Suprapubic skin (tissue), 4 donors: Measurements from ENCODE around the gene SYNRG. TPM values are rescaled to one million over a fixed set of nuclear protein-coding genes. Genes with fewer than 3 reads are reported as not detected.
A peak's percentile ranks its signal among the peaks of the same experiment; 100 is the strongest.

Source experiments
- DNase-seq, 2 donors: peaks; one replicate each; pipeline ENCODE4 v3.0.0-alpha.2; 2019; ENCODE audit warnings: low spot score in 2 of 2
- H3K27ac ChIP-seq: fragments of 200-600 bp; sonication (generic); one replicate; pipeline ENCODE4 v1.5.1; 2019
- H3K27me3 ChIP-seq: fragments of 200-600 bp; sonication (generic); one replicate; pipeline ENCODE4 v1.5.1; 2019
- H3K36me3 ChIP-seq: fragments of 200-600 bp; sonication (generic); one replicate; pipeline ENCODE4 v1.5.1; 2019
- H3K4me1 ChIP-seq: fragments of 200-600 bp; sonication (generic); one replicate; pipeline ENCODE4 v1.5.1; 2019
- H3K4me3 ChIP-seq: fragments of 200-600 bp; sonication (generic); one replicate; pipeline ENCODE4 v1.5.1; 2019; ENCODE audit warnings: mild to moderate bottlenecking
- H3K9me3 ChIP-seq: fragments of 200-600 bp; sonication (generic); one replicate; pipeline ENCODE4 v1.5.1; 2019
- EP300 ChIP-seq: sonication (generic); formaldehyde crosslinking; IDR thresholded peaks from one replicate; pipeline ENCODE4 v1.6.1; 2017; ENCODE audit warnings: antibody characterized with exemption
- POLR2A ChIP-seq, 2 donors: fragments of 450-650 bp; IDR thresholded peaks; one replicate each; pipeline ENCODE4 v1.6.1; 2017; ENCODE audit warnings: antibody characterized with exemption in 2 of 2, mild to moderate bottlenecking in 2 of 2, moderate library complexity in 2 of 2
- POLR2AphosphoS5 ChIP-seq, 3 donors: sonication (generic); formaldehyde crosslinking; IDR thresholded peaks; one replicate each; pipeline ENCODE4 v1.6.1; 2017; ENCODE audit warnings: antibody characterized with exemption in 3 of 3
- WGBS: methylation state at CpG from one replicate; pipeline ENCODE4 v1.1.5; 2018; 5-methylcytosine and 5-hydroxymethylcytosine counted together
- total RNA-seq, 4 donors: library from RNA; depleted of rRNA; stranded (reverse); fragments of >200 nt; gene quantifications; one replicate each; pipeline ENCODE4 v1.1.0, GENCODE V29; 2016
- TF ChIP-seq, protein P1 (sequence below), 2 donors: fragments of 200-600 bp in 1 of 2; fragments of 450-650 bp in 1 of 2; sonication (generic) in 1 of 2; IDR thresholded peaks; one replicate each; pipeline ENCODE4 v1.5.1; 2016 to 2019; ENCODE audit warnings: antibody characterized with exemption in 2 of 2, mild to moderate bottlenecking in 1 of 2, moderate library complexity in 1 of 2

Gene SYNRG, protein sequence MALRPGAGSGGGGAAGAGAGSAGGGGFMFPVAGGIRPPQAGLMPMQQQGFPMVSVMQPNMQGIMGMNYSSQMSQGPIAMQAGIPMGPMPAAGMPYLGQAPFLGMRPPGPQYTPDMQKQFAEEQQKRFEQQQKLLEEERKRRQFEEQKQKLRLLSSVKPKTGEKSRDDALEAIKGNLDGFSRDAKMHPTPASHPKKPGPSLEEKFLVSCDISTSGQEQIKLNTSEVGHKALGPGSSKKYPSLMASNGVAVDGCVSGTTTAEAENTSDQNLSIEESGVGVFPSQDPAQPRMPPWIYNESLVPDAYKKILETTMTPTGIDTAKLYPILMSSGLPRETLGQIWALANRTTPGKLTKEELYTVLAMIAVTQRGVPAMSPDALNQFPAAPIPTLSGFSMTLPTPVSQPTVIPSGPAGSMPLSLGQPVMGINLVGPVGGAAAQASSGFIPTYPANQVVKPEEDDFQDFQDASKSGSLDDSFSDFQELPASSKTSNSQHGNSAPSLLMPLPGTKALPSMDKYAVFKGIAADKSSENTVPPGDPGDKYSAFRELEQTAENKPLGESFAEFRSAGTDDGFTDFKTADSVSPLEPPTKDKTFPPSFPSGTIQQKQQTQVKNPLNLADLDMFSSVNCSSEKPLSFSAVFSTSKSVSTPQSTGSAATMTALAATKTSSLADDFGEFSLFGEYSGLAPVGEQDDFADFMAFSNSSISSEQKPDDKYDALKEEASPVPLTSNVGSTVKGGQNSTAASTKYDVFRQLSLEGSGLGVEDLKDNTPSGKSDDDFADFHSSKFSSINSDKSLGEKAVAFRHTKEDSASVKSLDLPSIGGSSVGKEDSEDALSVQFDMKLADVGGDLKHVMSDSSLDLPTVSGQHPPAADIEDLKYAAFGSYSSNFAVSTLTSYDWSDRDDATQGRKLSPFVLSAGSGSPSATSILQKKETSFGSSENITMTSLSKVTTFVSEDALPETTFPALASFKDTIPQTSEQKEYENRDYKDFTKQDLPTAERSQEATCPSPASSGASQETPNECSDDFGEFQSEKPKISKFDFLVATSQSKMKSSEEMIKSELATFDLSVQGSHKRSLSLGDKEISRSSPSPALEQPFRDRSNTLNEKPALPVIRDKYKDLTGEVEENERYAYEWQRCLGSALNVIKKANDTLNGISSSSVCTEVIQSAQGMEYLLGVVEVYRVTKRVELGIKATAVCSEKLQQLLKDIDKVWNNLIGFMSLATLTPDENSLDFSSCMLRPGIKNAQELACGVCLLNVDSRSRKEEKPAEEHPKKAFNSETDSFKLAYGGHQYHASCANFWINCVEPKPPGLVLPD (N-terminal part only)
- total RNA-seq: 10 to 100 TPM; 21.2 to 48.5 (median 25.5) TPM

DNA sequence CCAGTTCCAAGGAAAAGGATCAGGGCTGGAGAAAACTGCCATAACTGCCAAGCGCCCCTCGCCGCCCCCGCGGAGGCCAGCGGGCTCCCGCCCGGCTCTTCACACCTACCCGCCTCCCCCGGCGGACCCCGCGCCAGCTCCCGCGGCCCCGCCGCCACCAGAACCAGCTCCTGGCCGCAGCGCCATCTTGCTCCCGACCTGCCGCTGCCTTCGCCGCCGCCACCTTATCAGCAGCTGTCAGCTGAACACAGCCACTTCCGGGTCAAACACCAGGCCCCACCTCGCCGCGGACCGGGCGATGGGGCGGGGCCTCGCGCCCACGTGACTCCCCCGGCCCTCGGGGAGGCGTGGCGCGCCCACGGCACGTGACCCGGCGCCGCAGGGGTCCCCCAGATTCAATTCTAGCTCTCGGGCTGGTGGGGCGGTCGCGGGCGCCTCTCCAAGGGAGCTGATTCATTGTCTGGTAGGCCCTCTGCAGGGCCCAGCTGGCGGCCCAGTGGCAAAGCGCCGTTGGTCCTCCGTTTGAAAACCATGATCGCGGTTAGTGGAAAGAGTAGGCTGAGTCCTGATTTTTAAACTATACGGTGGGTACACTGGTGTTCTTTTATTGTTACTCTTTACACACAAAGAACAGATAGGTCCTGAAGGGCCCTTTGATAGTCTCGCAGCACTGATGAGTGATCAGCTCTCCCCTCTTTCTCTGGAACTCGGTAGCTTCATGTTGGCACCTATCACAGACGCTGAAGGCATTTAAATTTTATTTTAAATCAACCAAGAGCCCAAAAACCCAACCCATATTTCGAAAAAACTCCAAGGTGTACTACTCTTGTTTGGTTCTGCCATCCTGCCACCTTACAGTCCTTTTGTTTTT is at the start of gene SYNRG:
Gene SYNRG, minus strand, starts transcription at position 249 of the 871 bp plus-strand sequence. Its CDS starts 63 bp downstream, at position 186.
- H3K4me1 ChIP-seq: peaks cover 40% of the 10 kb centered on the region
- WGBS: 4% methylated on average over 16 of the region's 60 CpGs

DNA sequence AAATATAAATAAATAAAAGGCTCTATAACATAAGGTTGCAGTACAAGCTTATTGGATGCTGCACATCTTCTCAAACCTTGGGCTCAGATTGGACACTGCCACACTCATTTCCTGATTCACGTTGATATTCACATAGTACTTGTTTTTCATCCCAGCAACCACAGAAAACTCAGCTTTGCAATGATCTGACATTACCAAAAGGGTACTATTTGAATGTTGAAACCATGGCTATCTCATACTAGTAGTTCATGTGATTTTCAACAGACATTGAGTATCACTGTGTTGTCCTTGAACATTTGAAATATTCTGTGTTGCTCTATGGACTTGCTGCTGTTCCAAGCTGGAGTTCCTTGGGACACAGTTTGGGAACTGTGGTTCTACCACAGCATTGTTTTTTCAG is 48.0 kb upstream of the SYNRG start:
- H3K4me1 ChIP-seq: no peaks in the 10 kb centered on the region
- DNase-seq: no peak
- no peak overlapping the region for H3K27ac ChIP-seq
- no peak overlapping the region for H3K4me3 ChIP-seq
- peaks cover 1% of the 10 kb centered on the region for H3K27me3 ChIP-seq
- TF ChIP-seq, protein P1, sequence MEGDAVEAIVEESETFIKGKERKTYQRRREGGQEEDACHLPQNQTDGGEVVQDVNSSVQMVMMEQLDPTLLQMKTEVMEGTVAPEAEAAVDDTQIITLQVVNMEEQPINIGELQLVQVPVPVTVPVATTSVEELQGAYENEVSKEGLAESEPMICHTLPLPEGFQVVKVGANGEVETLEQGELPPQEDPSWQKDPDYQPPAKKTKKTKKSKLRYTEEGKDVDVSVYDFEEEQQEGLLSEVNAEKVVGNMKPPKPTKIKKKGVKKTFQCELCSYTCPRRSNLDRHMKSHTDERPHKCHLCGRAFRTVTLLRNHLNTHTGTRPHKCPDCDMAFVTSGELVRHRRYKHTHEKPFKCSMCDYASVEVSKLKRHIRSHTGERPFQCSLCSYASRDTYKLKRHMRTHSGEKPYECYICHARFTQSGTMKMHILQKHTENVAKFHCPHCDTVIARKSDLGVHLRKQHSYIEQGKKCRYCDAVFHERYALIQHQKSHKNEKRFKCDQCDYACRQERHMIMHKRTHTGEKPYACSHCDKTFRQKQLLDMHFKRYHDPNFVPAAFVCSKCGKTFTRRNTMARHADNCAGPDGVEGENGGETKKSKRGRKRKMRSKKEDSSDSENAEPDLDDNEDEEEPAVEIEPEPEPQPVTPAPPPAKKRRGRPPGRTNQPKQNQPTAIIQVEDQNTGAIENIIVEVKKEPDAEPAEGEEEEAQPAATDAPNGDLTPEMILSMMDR (IDR thresholded peaks at IDR 0.05): no peak
- TF ChIP-seq EP300 (no peak), POLR2A (IDR thresholded peaks at IDR 0.05) (no peak), POLR2AphosphoS5 (IDR thresholded peaks at IDR 0.05) (no peak)
- no peaks in the 10 kb centered on the region for H3K9me3 ChIP-seq
- WGBS: 67% methylated on average over 1 of the region's 1 CpG
- H3K36me3 ChIP-seq: no peaks in the 10 kb centered on the region

More for the DNA sequence above, at the start of gene SYNRG:
- H3K9me3 ChIP-seq: no peaks in the 10 kb centered on the region
- peak within 1 kb of the TSS; percentile 96 for H3K4me3 ChIP-seq
- H3K27me3 ChIP-seq: no peaks in the 10 kb centered on the region
- peak within 1 kb of the TSS; percentile 94 for H3K27ac ChIP-seq
- DNase-seq: peak; percentile 97
- TF ChIP-seq POLR2AphosphoS5 (IDR thresholded peaks at IDR 0.05) (peak in 2 of 3 donors; percentile 42 to 48), POLR2A (IDR thresholded peaks at IDR 0.05) (peak in 1 of 2 donors; percentile 69), EP300 (no peak)
- TF ChIP-seq, protein P1 (IDR thresholded peaks at IDR 0.05): peak; percentile 28 to 44
- peaks cover 7% of the 10 kb centered on the region for H3K36me3 ChIP-seq

DNA sequence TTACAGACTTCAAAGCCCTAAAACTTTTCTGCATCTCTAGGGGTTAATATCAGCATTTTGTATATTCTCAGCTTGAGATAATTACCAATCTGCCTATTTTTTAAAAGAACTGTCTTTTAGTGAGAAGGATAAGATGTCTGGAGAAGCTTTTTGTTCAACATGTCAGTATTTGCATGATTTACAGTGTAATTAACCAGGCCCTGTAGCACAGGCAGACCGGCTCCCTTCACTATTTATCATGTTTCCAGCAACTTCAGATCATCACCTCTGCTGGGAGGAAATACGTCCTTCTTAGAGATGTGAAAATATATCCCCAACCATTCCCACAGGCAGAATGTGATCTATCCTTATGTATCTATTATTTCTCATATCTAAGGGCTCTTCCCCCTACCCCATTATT is 42.6 kb upstream of the SYNRG start:
- TF ChIP-seq EP300 (no peak), POLR2A (IDR thresholded peaks at IDR 0.05) (no peak), POLR2AphosphoS5 (IDR thresholded peaks at IDR 0.05) (no peak)
- TF ChIP-seq, protein P1 (IDR thresholded peaks at IDR 0.05): no peak
- H3K4me3 ChIP-seq: no peak overlapping the region
- H3K4me1 ChIP-seq: no peaks in the 10 kb centered on the region
- 63% methylated on average over 2 of the region's 2 CpGs for WGBS
- H3K27ac ChIP-seq: no peak overlapping the region
- no peak for DNase-seq
- H3K27me3 ChIP-seq: peaks cover 21% of the 10 kb centered on the region
- H3K9me3 ChIP-seq: no peaks in the 10 kb centered on the region
- H3K36me3 ChIP-seq: no peaks in the 10 kb centered on the region

DNA sequence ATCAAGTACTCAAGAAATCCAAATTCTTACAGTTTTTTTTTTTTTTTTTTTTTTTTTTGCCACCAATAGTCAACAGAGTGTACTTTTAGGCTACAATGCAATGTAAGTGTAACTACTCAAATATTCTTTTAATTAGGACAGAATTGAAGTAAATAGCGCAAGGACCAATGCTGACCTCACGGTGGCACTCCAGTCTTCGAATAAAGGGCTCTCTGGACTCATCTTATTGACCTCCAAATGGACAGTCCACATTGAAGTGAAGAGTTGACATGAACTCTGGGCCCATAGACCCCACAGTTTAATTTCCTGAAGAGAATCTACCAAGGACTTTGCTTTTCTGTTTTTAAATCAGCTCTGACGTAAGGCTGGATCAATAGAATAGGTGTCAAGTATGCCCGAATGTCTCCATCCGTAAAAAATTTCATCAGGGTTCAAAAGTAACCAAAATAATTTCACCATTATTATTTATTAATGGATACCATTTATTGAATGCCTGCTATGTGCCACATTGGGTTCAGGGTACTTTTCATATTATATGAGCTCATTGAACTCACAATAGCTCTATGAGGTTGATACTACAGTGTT is 41.3 kb upstream of the SYNRG start:
- H3K4me3 ChIP-seq: no peak overlapping the region
- DNase-seq: no peak
- no peaks in the 10 kb centered on the region for H3K4me1 ChIP-seq
- no peak overlapping the region for H3K27ac ChIP-seq
- TF ChIP-seq, protein P1 (IDR thresholded peaks at IDR 0.05): no peak
- no peak for TF ChIP-seq POLR2AphosphoS5 (IDR thresholded peaks at IDR 0.05)
- no peak for TF ChIP-seq POLR2A (IDR thresholded peaks at IDR 0.05)
- TF ChIP-seq EP300: no peak
- 64% methylated on average over 6 of the region's 6 CpGs for WGBS
- peaks cover 21% of the 10 kb centered on the region for H3K27me3 ChIP-seq
- no peaks in the 10 kb centered on the region for H3K36me3 ChIP-seq
- H3K9me3 ChIP-seq: no peaks in the 10 kb centered on the region
